SK-N-MC (cell line): ENCODE measurements around the gene LRRC55.

ENCODE experiments used
- EZH2 ChIP-seq: fragments of 200-600 bp; sonication (generic); IDR thresholded peaks from one replicate; pipeline ENCODE4 v1.6.1; 2017; ENCODE audit warnings: antibody characterized with exemption
- POLR2AphosphoS5 ChIP-seq: IDR thresholded peaks from 2 replicates; pipeline ENCODE4 v1.6.1; 2012; ENCODE audit warnings: mild to moderate bottlenecking, low read depth, low read length, borderline replicate concordance

GRCh38 chr11:57155838-57156607, 25.7 kb upstream of the LRRC55 start:
- TF ChIP-seq EZH2: no peak
- TF ChIP-seq POLR2AphosphoS5: no peak
